Prostate gland (tissue), 1 donor: ENCODE measurements around the gene OXSM.

Experiments used
- POLR2A ChIP-seq: fragments of 450-650 bp; IDR thresholded peaks from one replicate; pipeline ENCODE4 v1.6.1; 2016; ENCODE audit warnings: antibody characterized with exemption, mild to moderate bottlenecking
- POLR2AphosphoS5 ChIP-seq: sonication (generic); formaldehyde crosslinking; IDR thresholded peaks from one replicate; pipeline ENCODE4 v1.6.1; 2017; ENCODE audit warnings: antibody characterized with exemption

GRCh38 chr3:25782636-25782937, 7.3 kb upstream of the OXSM start:
- TF ChIP-seq POLR2A, result no peak
- no peak for TF ChIP-seq POLR2AphosphoS5
